Measurements from ENCODE around the gene SZRD1. TPM values are rescaled to one million over a fixed set of nuclear protein-coding genes. Genes with fewer than 3 reads are reported as not detected.

Gene SZRD1
- total RNA-seq, 1 experiment from 2014 or later: 114 TPM

DNA sequence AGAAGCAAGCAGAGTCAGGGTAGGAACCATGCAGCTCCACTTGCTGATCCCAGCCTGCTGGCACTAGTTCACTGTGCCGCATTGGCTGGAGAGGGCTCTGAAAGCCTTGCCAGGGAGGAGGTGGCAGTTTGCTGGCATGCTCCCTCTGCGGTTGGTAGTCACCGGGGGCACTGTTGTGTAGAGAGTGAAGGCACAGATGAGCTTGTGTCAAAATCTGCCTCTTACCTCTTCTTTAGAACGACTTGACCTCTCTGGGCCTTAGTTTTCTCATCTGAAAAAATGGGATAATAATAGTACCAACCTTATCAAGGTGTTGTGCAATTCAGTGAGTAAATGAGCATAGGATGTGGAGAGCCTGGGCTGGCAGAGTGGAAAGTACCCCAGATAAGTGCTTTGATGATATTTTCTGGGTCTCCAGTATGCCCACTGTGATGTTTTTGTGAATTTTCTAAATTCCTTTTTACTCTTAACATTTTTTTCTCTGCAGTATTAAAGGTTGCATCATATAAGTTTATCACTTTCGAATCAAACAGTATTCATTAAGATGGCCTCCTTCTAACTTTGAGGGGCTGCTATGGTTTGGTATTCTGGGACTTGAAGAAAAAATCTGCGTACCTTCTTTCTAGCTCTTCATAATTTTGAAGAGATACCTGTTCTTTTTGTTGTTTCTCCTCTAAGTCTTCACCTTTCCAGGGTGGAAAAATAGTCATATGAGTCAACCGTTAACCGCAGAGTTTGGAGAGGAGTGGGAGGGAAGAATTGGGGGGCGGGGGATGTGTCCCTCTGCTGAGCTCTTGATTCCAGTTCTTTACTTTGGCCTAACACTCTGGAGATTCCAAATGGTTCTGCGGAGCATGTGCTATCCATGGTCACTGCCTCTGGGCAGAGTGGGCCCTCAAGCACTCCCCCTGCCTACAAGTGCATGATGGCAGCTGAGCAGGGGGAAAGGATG lies 26.8 kb downstream of the SZRD1 start:
- Histone ChIP-seq H3K4me3 (no peak overlapping the region), H3K9me2 (ENCODE audit: insufficient read depth) (no peaks in the 10 kb centered on the region), H3K79me2 (ENCODE audit: low read depth) (peaks cover 26% of the 10 kb centered on the region), H3K27me3 (ENCODE audit: insufficient read depth, low read depth) (no peaks in the 10 kb centered on the region), H3K9me3 (ENCODE audit: insufficient read depth, low read depth) (no peaks in the 10 kb centered on the region), H3K36me3 (ENCODE audit: low read depth) (no peaks in the 10 kb centered on the region), H4K20me1 (ENCODE audit: insufficient read depth) (peaks cover 15% of the 10 kb centered on the region; the same call in 1 of the 2 replicates), H2AFZ (no peak overlapping the region), H3K4me1 (replicated peaks; ENCODE audit: insufficient read depth) (no peaks in the 10 kb centered on the region), H3F3A (ENCODE audit: insufficient read depth, low read depth) (no peaks in the 10 kb centered on the region), H3K27ac (no peak overlapping the region), H3K4me2 (no peak overlapping the region)
- ChIA-PET CTCF (no interaction called here), POLR2A (ENCODE audit: unreplicated experiment) (no interaction called here)
- TF ChIP-seq, protein P1, sequence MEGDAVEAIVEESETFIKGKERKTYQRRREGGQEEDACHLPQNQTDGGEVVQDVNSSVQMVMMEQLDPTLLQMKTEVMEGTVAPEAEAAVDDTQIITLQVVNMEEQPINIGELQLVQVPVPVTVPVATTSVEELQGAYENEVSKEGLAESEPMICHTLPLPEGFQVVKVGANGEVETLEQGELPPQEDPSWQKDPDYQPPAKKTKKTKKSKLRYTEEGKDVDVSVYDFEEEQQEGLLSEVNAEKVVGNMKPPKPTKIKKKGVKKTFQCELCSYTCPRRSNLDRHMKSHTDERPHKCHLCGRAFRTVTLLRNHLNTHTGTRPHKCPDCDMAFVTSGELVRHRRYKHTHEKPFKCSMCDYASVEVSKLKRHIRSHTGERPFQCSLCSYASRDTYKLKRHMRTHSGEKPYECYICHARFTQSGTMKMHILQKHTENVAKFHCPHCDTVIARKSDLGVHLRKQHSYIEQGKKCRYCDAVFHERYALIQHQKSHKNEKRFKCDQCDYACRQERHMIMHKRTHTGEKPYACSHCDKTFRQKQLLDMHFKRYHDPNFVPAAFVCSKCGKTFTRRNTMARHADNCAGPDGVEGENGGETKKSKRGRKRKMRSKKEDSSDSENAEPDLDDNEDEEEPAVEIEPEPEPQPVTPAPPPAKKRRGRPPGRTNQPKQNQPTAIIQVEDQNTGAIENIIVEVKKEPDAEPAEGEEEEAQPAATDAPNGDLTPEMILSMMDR (conservative IDR thresholded peaks at IDR 0.05): no peak
- no peak for TF ChIP-seq EZH2 (IDR thresholded peaks at IDR 0.05; ENCODE audit: low read depth)
- DNase-seq: no peak
- intact Hi-C loops (cut with micrococcal nuclease; ENCODE audit: unreplicated experiment): no loop called here
- BruUV-seq (replicated peaks): no TSS peak

DNA sequence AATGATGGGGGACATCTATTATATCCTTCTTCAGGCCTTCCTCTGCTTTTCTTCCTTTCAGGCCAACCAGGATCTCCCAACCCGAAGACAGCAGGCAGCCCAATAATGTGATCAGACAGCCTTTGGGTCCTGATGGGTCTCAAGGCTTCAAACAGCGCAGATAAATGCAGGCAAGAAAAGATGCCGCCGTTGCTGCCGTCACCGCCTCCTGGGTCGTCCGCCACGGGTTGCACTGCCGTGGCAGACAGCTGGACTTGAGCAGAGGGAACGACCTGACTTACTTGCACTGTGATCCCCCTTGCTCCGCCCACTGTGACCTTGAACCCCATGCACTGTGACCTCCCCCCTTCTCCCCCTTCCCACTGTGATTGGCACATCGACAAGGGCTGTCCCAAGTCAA lies 27.9 kb downstream of the SZRD1 start:
- Histone ChIP-seq H3K9me3 (ENCODE audit: insufficient read depth, low read depth) (no peaks in the 10 kb centered on the region), H3K4me3 (no peak overlapping the region), H3K36me3 (ENCODE audit: low read depth) (no peaks in the 10 kb centered on the region), H4K20me1 (ENCODE audit: insufficient read depth) (peaks cover 14% of the 10 kb centered on the region; the same call in 1 of the 2 replicates), H3K9me2 (ENCODE audit: insufficient read depth) (no peaks in the 10 kb centered on the region), H3F3A (ENCODE audit: insufficient read depth, low read depth) (no peaks in the 10 kb centered on the region), H2AFZ (no peak overlapping the region), H3K79me2 (ENCODE audit: low read depth) (peaks cover 20% of the 10 kb centered on the region), H3K27ac (no peak overlapping the region), H3K27me3 (ENCODE audit: insufficient read depth, low read depth) (no peaks in the 10 kb centered on the region), H3K4me2 (no peak overlapping the region), H3K4me1 (replicated peaks; ENCODE audit: insufficient read depth) (no peaks in the 10 kb centered on the region)
- CTCF ChIA-PET: no interaction called here
- BruUV-seq (replicated peaks): no TSS peak
- TF ChIP-seq EZH2 (IDR thresholded peaks at IDR 0.05; ENCODE audit: low read depth): no peak
- TF ChIP-seq, protein P1 (conservative IDR thresholded peaks at IDR 0.05): no peak
- POLR2A ChIA-PET (ENCODE audit: unreplicated experiment): no interaction called here
- intact Hi-C loops (cut with micrococcal nuclease; ENCODE audit: unreplicated experiment): no loop called here
- no peak for DNase-seq

DNA sequence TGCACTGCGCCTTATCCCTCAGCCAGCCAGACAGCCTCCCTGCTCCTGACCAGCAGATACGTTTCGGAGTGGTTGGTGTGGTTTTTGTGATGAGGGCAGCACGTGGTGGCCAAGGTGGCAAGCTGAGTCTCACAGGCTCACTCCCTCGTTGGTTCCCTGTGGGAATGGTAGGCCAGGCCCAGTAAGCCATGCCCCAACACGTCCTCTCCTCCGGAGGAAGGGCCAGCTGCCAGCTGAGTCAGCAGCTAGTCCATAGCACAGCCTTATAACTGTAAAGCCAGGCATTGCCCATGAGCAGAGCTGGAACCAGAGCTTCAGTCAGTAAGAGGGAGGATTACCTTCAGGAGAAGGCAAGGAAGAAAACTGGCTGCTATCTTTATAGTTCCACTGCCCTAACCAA lies 29.5 kb downstream of the SZRD1 start:
- Histone ChIP-seq H3K27ac (no peak overlapping the region), H3K4me1 (replicated peaks; ENCODE audit: insufficient read depth) (no peaks in the 10 kb centered on the region), H3K9me2 (ENCODE audit: insufficient read depth) (no peaks in the 10 kb centered on the region), H4K20me1 (ENCODE audit: insufficient read depth) (peaks cover 7% of the 10 kb centered on the region; the same call in 1 of the 2 replicates), H3K4me3 (no peak overlapping the region), H3K27me3 (ENCODE audit: insufficient read depth, low read depth) (no peaks in the 10 kb centered on the region), H3K4me2 (no peak overlapping the region), H3F3A (ENCODE audit: insufficient read depth, low read depth) (no peaks in the 10 kb centered on the region), H3K79me2 (ENCODE audit: low read depth) (0 out of 2 replicates have a peak, but pooled peaks cover 6% of the 10 kb centered on the region), H3K36me3 (ENCODE audit: low read depth) (no peaks in the 10 kb centered on the region), H2AFZ (no peak overlapping the region), H3K9me3 (ENCODE audit: insufficient read depth, low read depth) (no peaks in the 10 kb centered on the region)
- CTCF ChIA-PET: no interaction called here
- no TSS peak for BruUV-seq (replicated peaks)
- POLR2A ChIA-PET (ENCODE audit: unreplicated experiment): no interaction called here
- no peak for DNase-seq
- TF ChIP-seq, protein P1 (conservative IDR thresholded peaks at IDR 0.05): no peak
- TF ChIP-seq EZH2 (IDR thresholded peaks at IDR 0.05; ENCODE audit: low read depth): no peak
- intact Hi-C loops (cut with micrococcal nuclease; ENCODE audit: unreplicated experiment): no loop called here
